Right forelimb (tissue), 1 donor: ENCODE results near the gene AARS2.
"Not testable (repeated sequence)": the region's sequence is repeated elsewhere in the genome, so short reads cannot be mapped to it uniquely, and the experiment has no call there.

ENCODE experiments used
- DNase-seq: peaks from one replicate; pipeline ENCODE4 v3.0.0-alpha.2; 2018

The AARS2 gene

GRCh38 chr6:44328203-44328602 is 15.1 kb upstream of the AARS2 start:
- DNase-seq: not testable (repeated sequence)

GRCh38 chr6:44327760-44328159 is 14.6 kb upstream of the AARS2 start:
- DNase-seq: no peak

GRCh38 chr6:44327096-44327495 is 13.9 kb upstream of the AARS2 start:
- no peak for DNase-seq

- no peak for DNase-seq
Observed at GRCh38 chr6:44321210-44321609, 8.1 kb upstream of the AARS2 start.

GRCh38 chr6:44317136-44317631 is 4.0 kb upstream of the AARS2 start:
- DNase-seq: not testable (repeated sequence)

- no peak for DNase-seq
Observed at GRCh38 chr6:44316481-44316880, 3.3 kb upstream of the AARS2 start.

GRCh38 chr6:44315951-44316350 is 2.8 kb upstream of the AARS2 start:
- DNase-seq: no peak

- DNase-seq: no peak
Observed at GRCh38 chr6:44315516-44315915, 2.4 kb upstream of the AARS2 start.

- DNase-seq: not testable (repeated sequence)
Observed at GRCh38 chr6:44314657-44315056, 1.5 kb upstream of the AARS2 start.

GRCh38 chr6:44311767-44312166 is 1.4 kb downstream of the AARS2 start:
- no peak for DNase-seq

GRCh38 chr6:44311304-44311703 is 1.8 kb downstream of the AARS2 start:
- no peak for DNase-seq

GRCh38 chr6:44310241-44310640 is 2.9 kb downstream of the AARS2 start:
- DNase-seq: no peak

GRCh38 chr6:44309631-44310030 is 3.5 kb downstream of the AARS2 start:
- no peak for DNase-seq

GRCh38 chr6:44309092-44309491 is 4.1 kb downstream of the AARS2 start:
- no peak for DNase-seq

- DNase-seq: no peak
Observed at GRCh38 chr6:44307217-44307616, 5.9 kb downstream of the AARS2 start.

GRCh38 chr6:44306710-44307109 is 6.4 kb downstream of the AARS2 start:
- DNase-seq: no peak

GRCh38 chr6:44305200-44305725 is 7.9 kb downstream of the AARS2 start:
- no peak for DNase-seq

- DNase-seq: no peak
Observed at GRCh38 chr6:44304282-44305199, 8.6 kb downstream of the AARS2 start.

GRCh38 chr6:44303842-44304241 is 9.3 kb downstream of the AARS2 start:
- no peak for DNase-seq

- no peak for DNase-seq
Observed at GRCh38 chr6:44302856-44303255, 10.3 kb downstream of the AARS2 start.

GRCh38 chr6:44301782-44302564 is 11.2 kb downstream of the AARS2 start:
- no peak for DNase-seq

GRCh38 chr6:44301106-44301505 is 12.0 kb downstream of the AARS2 start:
- DNase-seq: no peak

- no peak for DNase-seq
Observed at GRCh38 chr6:44300292-44300823, 12.8 kb downstream of the AARS2 start.
